Measurements from ENCODE around the gene PIEZO2.

Gene PIEZO2

GRCh38 chr18:10724666-10725065 is 424.7 kb downstream of the PIEZO2 start:
- no peak for DNase-seq

GRCh38 chr18:10723496-10723895 is 425.9 kb downstream of the PIEZO2 start:
- no peak for DNase-seq

- DNase-seq: no peak
Observed at GRCh38 chr18:10718809-10719208, 430.6 kb downstream of the PIEZO2 start.

- DNase-seq: peak; percentile 60
Observed at GRCh38 chr18:10715791-10716190, 433.6 kb downstream of the PIEZO2 start.

GRCh38 chr18:10713409-10713808 is 436.0 kb downstream of the PIEZO2 start:
- no peak for DNase-seq

GRCh38 chr18:10707294-10707693 is 442.1 kb downstream of the PIEZO2 start:
- no peak for DNase-seq

- DNase-seq: no peak
Observed at GRCh38 chr18:10705786-10706185, 443.6 kb downstream of the PIEZO2 start.

- no peak for DNase-seq
Observed at GRCh38 chr18:10705291-10705690, 444.1 kb downstream of the PIEZO2 start.

- DNase-seq: no peak
Observed at GRCh38 chr18:10702206-10702605, 447.2 kb downstream of the PIEZO2 start.

- peak; percentile 29 for DNase-seq
Observed at GRCh38 chr18:10690366-10690765, 459.0 kb downstream of the PIEZO2 start.

GRCh38 chr18:10690035-10690329 is 459.4 kb downstream of the PIEZO2 start:
- DNase-seq: no peak

- DNase-seq: peak; percentile 95
Observed at GRCh38 chr18:10689236-10690034, 459.9 kb downstream of the PIEZO2 start.

- peak; percentile 25 for DNase-seq
Observed at GRCh38 chr18:10688766-10689165, 460.6 kb downstream of the PIEZO2 start.

- DNase-seq: peak; percentile 60
Observed at GRCh38 chr18:10687161-10687925, 462.0 kb downstream of the PIEZO2 start.

GRCh38 chr18:10686308-10686707 is 463.1 kb downstream of the PIEZO2 start:
- DNase-seq: no peak

GRCh38 chr18:10685484-10685883 is 463.9 kb downstream of the PIEZO2 start:
- DNase-seq: no peak

GRCh38 chr18:10682368-10682714 is 467.0 kb downstream of the PIEZO2 start:
- DNase-seq: no peak

- peak; percentile 53 for DNase-seq
Observed at GRCh38 chr18:10681581-10682367, 467.6 kb downstream of the PIEZO2 start.

- DNase-seq: no peak
Observed at GRCh38 chr18:10680271-10680596, 469.1 kb downstream of the PIEZO2 start.

GRCh38 chr18:10679557-10680270 is 469.7 kb downstream of the PIEZO2 start:
- no peak for DNase-seq

- DNase-seq: no peak
Observed at GRCh38 chr18:10671441-10671840, 477.9 kb downstream of the PIEZO2 start.

GRCh38 chr18:10670856-10671255 is 478.5 kb downstream of the PIEZO2 start:
- no peak for DNase-seq

GRCh38 chr18:10669441-10670100 is 479.8 kb downstream of the PIEZO2 start:
- DNase-seq: no peak
